ENCODE data around the gene ZBTB8A.
"Not testable (repeated sequence)": the region's sequence is repeated elsewhere in the genome, so short reads cannot be mapped to it uniquely, and the experiment has no call there.

Gene ZBTB8A

GRCh38 chr1:32538887-32539583, at the start of gene ZBTB8A:
Gene ZBTB8A (plus strand): TSS chr1:32539427. CDS start chr1:32592932, 53,505 bp downstream.
- DNase-seq, result peak; percentile 2

DNA sequence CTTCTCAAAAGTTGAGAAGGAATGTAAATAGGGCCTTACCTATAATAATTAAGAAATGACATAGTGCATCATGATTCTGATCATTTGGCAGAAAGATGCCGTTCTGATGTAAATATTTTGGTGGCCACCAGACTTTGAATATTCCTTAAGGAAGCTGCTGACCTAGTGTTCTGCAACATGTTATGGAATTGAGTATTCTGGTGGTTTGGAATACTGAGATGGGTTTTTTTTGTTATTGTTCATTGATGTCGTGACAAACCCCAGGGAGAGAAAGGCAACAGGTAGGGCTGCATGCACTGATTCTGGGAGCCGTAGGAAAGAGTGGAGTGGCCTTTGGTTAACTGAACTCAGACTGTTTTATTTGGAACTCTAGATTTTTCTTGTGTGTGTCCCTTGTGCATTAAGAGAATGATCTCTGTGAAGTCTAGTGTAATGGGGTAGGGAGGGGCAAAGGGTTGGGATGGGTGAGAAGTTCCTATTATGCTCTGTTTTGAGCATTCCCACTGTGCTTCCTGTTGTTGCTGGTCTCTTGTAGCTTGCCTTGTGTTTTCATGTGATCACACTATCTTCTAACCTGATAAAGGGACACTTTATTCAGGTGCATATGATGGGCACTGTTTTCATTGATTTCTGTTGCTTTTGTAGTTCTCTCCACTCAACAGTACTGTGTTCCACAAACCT, 49.3 kb upstream of the ZBTB8A start:
- DNase-seq, result no peak

DNA sequence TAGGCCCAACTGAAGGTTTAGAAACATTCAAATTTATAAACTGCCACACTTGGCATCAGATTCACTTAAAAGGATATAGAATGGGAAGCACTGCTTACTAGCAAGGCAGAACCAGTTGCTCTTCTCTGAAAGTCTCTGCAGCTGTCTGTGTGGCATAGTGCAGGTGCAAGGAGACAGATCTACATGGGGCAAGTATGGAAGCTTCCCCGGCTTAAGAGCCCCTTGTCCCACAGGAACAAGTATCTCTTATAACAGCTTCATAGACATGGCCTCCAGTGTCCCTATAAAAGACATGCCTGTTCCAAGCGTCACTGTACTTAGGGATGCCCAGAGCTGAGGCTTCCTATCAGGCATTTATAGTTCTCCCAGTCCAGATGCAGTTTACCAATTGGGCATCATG, 47.8 kb upstream of the ZBTB8A start:
- no peak for DNase-seq

DNA sequence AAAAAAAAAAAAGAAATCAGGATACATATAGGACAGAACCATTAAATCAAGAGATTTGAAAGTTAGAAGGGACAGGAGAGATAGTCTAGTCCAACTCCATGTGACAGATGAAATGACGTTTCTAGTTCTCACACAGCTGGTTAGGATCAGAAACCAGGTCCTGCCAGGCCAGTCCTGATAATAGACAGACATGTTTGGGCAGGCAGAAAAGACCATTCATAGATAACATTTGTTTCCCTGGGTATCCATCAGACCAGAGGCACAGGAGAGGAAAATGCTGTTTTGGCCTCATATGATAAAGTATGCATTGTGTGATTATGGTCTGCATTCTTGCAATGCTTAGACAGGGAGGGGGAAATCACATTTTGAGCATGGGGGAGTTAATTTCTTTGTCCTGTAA, 45.0 kb upstream of the ZBTB8A start:
- no peak for DNase-seq

GRCh38 chr1:32494711-32495337, 44.4 kb upstream of the ZBTB8A start:
- DNase-seq, result no peak

DNA sequence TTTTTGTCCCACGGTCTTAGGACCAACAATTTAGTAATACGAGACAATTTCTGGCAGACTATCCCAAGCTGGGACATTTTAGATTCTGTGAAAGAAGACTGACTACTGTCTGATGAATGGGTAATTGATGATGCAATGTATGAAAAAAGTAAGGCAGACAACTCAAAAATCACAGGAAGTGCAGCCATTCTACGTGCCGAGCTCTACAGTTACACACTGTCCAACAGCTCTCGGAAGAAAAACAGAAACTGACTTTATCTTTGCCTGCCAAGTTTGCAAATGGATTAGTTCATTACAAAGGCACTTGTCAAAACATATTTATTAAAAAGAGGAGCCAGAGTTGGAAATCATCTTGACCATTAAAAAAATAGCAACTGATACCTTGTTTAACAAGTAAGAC, 43.1 kb upstream of the ZBTB8A start:
- DNase-seq, result no peak

GRCh38 chr1:32498751-32499150, 40.5 kb upstream of the ZBTB8A start:
- DNase-seq, result no peak

DNA sequence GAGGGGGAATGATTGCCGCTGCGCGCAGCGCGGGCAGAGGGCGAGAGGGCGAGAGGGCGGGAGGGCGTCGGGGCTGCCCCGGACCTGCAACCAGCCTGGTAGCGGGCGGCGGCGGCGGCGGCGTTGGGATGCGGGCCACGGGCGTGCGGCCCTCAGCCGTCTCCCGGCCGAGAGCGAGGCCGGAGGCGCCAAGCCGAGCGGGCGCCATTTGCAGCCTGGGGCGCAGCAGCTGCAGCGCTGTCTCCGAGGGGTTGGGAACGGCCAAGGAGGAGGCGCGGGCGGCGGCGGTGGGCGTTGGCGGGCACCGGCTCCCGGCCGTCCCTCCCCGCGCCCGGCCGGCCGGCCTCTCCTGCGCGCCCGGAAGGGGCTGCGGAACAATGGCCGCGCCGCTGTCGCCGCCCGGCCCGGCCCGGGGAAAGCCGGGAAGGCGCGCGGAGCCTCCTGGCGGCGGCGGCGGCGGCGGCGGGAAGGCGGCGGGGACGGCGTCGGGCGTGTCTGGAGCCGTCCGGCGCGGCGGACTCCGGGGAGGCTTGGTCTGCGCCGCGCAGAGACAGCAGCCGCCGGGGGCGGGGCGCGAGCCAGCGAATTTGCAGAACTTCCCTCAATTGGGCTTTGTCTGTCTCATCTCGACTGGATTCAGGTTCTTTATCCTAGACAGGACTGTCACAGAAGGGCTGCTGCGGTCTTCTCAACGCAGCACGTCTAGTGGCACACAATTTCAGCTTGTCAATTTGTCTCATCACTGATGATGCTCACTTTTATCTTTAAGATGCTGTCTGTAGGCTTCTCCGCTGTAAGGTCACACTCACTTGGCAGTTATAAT, 38.6 kb upstream of the ZBTB8A start:
- no peak for DNase-seq

- DNase-seq, result no peak
Observed at GRCh38 chr1:32501865-32502264, 37.4 kb upstream of the ZBTB8A start.

DNA sequence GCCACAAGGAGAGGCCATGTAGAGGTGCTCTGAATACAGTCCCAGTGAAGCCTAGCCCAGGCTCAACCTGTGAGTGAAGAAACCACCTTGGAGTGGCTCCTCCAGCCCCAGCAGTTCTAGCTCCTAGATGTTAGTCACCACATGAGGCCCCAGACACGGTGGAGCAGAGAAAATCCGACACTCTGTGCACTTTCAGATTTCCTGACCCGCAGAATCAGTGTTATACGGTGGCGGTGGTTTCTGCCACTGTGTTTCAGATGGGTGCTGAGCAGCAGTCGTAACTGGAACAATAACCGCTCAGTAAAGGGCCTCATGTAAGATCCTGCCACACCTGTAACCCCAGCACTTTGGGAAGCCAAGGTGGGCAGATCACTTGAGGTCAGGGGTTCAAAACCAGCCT, 36.1 kb upstream of the ZBTB8A start:
- DNase-seq, result no peak

DNA sequence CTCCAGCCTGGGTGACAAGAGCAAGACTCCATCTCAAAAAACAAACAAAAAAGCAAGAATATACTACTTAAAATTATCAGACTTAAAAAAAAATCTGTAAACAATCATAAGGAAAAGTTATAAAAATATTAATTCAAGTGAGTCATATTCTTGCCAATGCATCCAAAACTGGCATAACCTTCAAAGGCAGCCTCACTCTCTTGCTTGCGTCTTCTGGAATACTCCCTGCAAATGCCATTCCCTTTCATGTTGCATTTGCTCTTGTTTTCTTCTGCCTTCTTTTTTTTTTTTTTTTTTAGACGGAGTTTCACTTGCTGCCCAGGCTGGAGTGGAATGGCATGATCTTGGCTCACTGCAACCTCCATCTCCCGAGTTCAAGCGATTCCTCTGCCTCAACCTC, 32.2 kb upstream of the ZBTB8A start:
- no peak for DNase-seq

- no peak for DNase-seq
Observed at GRCh38 chr1:32508761-32509160, 30.5 kb upstream of the ZBTB8A start.

DNA sequence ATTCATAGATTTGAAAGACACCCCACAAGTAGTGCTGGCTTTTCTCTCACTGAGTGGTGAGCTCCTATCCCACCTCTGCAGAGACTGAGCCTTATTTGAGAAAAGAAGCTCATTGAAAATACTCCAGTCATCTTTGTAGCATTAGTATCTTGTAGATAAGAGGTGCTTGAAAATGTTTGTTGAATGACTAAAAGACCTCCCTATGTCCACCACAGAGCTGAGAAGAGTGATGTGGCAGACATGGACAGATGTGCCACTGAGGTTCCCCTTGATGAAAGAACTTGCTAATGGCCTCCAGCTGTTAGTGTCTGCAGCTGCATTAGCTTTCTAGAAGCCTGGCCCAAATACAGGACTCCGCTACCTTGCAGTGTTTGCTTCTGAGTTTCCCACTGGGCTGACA, 29.3 kb upstream of the ZBTB8A start:
- DNase-seq, result no peak

DNA sequence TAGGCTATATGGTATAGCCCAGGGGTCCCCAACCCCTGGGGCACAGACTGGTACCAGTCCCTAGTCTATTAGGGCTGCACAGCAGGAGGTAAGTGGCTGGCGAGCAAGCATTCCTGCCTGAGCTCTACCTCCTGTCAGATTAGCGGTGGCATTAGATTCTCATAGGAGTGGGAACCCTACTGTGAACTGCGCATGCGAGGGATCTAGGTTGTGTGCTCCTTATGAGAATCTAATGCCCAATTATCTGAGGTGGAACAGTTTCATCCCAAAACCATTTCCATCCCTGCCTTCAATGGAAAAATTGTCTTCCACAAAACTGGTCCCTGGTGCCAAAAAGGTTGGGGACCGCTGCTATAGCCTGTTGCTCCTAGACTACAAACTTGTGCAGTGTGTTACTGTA, 22.8 kb upstream of the ZBTB8A start:
- no peak for DNase-seq

DNA sequence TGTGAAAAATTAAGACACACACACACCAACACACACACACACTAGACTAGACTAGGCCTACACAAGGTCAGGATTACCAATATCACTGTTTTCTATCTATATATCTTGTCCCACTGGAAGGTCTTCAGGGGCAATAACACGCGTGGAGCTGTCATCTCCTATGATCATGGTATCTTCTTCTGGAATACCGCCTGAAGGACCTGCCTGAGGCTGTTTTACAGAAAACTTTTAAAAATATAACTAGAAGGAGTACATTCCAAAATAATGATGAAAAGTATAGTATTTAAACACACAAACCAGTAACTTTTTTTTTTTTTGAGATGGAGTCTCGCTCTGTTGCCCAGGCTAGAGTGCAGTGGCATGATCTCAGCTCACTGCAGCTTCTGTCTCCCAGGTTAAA, 20.3 kb upstream of the ZBTB8A start:
- DNase-seq, result no peak

DNA sequence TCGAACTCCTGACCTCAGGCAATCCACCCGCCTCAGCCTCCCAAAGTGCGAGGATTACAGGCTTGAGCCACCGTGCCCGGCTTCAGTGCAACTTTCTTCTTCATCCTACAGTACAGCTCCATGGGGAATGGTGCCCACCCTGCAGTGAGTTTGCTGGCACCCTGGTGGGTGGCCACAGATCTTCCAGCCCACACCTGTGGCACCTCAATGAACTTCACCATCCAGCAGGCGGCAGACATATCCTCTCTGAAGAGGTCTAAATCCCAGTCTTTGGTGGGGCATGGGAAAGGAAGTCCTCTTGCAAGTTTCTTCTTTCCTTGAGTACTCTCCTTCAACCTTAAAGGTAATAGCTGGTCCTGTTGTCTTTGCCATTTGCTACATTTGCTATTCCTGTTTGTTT, 18.1 kb upstream of the ZBTB8A start:
- DNase-seq, result no peak

DNA sequence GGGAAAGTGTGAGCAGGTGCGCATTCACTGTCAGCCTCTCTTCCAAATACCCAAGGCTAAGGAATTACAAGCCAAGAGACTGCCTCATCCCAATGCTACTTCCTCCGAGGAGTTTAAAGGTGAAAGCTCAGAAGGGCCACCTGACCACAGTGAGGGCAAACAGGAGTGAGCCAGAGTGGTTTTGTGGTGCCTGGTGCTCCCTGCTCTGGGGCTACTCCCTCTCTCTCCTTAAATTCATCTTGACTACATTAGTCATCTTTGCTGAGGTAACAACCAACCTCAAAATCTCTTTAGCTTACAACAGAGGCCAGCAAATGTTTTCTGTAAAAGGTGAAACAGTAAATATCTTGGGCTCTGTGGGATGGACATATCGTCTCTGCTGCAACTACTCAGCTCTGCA, 14.2 kb upstream of the ZBTB8A start:
- no peak for DNase-seq

DNA sequence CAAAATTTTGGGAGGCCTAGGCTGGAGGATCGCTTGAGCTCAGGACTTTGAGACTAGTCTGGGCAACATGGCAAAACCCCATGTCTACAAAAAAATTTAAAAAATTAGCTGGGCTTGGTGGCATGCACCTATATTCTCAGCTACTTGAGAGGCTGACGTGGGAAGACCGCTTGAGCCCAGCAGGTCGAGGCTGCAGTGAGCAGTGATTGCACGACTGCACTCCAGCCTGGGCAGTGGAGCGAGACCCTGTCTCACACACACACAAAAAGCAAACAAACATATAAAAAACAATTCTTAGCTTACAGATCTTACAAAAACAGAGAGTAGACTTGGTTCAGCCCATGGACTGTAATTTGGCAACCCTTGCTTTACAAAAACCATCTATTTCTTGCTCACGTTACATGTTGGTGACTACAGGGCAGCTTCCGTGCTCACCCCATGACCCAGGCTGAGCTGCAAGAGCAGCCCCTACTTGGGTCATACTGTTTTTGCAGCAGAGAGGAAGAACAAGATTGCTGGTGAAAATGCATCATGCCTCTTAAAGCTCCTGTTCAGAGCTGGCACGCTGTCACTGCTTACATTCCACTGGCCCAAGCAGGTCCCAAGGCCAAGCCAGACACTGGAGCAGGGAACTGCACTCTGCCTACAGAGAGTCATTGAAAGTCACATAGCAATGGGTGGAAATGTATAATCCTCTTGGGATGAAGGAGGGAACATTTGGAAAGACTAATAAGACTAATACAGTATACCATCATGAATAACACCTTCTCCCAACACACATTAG, 13.4 kb upstream of the ZBTB8A start:
- DNase-seq, result no peak

GRCh38 chr1:32528550-32528949, 10.7 kb upstream of the ZBTB8A start:
- not testable (repeated sequence) for DNase-seq

DNA sequence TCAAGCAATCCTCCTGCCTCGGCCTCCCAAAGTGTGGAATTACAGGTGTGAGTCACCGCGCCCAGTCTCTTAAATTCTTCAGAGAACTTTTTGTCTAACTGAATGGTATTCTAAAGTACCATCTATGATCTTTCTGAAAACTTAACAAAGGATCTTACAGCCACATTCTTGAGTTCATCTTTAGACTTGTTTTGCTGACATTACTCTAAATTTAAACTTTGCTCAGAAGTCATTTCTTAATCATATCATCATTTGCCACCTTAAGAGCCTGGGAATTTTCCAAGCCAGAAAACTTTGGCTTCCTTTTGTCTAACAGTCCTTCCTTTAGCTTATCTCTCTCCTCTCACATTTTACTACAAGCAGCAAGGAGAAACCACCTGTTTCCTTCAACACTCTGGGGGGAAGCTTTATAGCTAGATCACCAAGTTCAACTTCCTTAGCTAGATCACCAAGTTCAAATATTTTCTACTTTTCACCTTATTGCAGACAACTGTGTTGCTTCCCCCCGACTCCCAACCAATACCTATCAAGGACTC, 5.4 kb upstream of the ZBTB8A start:
- no peak for DNase-seq

DNA sequence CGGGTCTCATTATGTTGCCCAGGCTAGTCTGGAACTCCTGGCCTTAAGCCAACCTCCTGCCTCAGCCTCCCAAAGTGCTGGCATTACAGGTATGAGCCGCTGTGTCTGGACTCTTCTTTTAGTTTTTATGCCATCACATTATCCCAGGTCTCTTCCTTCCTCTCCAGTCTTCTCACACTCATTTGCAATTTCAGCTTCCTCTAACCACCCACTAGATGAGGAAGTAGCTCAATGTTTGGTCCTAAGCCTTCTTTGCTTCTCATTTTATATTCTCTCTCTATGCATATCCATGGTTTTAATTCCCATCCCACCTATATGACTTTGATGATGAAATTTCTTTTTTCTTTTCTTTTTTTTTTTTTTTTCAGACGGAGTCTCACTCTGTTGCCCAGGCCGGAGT, 3.1 kb upstream of the ZBTB8A start:
- DNase-seq, result no peak

- DNase-seq, result no peak
Observed at GRCh38 chr1:32536764-32537163, 2.5 kb upstream of the ZBTB8A start.
